K562 treated with DMSO at 1 percent for 24 hours (cell line): Measurements from ENCODE around the gene DAGLB. TPM values are rescaled to one million over a fixed set of nuclear protein-coding genes. Genes with fewer than 3 reads are reported as not detected.

ENCODE experiments used
- total RNA-seq: library from RNA; unstranded; fragments of 300-600 nt; gene quantifications from 2 replicates; pipeline ENCODE4 v1.2.3, GENCODE V29; 2022; ENCODE audit warnings: low read depth; ENCODE audit not compliant: insufficient read depth

The DAGLB gene, protein sequence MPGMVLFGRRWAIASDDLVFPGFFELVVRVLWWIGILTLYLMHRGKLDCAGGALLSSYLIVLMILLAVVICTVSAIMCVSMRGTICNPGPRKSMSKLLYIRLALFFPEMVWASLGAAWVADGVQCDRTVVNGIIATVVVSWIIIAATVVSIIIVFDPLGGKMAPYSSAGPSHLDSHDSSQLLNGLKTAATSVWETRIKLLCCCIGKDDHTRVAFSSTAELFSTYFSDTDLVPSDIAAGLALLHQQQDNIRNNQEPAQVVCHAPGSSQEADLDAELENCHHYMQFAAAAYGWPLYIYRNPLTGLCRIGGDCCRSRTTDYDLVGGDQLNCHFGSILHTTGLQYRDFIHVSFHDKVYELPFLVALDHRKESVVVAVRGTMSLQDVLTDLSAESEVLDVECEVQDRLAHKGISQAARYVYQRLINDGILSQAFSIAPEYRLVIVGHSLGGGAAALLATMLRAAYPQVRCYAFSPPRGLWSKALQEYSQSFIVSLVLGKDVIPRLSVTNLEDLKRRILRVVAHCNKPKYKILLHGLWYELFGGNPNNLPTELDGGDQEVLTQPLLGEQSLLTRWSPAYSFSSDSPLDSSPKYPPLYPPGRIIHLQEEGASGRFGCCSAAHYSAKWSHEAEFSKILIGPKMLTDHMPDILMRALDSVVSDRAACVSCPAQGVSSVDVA
- 21.0 and 28.3 TPM in 2 replicates for total RNA-seq

DNA sequence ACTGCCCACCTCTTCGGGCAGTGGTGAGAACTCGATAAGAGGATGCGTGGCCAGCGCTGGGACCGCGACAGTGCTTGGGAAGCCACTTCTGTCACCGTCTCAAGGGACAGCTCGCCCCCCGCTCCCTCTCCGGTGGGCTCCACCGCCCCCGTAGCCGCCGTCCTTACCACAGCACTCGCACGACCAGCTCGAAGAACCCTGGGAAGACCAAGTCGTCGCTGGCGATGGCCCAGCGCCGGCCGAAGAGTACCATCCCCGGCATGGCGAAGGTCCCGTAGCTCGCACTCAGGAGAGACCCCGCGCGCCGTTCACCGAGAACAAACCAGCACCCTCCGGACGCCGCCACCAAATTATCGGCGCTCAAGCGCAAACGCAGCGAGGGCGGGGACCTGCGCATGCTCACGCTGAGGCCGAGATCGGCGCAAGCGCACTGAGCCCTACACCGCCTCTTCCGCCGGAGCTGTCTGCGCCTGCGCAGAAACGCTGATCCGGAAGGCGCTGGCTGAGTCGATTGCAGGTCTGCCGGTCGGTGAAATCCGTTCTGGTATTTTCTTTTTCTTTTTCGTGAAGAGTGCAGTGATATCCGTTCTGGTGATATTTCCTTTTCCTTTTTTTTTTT lies at the start of gene DAGLB:
Gene DAGLB (minus strand): TSS at position 374 of the 619 bp plus-strand sequence. CDS start 112 bp downstream, at position 262.

Other genes with a start within 250 kb of the DAGLB start
- 15.7 and 16.9 TPM in 2 replicates for gene CYTH3, start 175.3 kb downstream of the DAGLB start, total RNA-seq
- gene FAM220A, start 99.0 kb downstream of the DAGLB start, total RNA-seq, result 23.2 and 57.5 TPM in 2 replicates
- gene RAC1, start 73.4 kb downstream of the DAGLB start, total RNA-seq, result 158 and 163 TPM in 2 replicates
- gene KDELR2, start 36.2 kb upstream of the DAGLB start, total RNA-seq, result 56.3 and 58.8 TPM in 2 replicates
- not detected in 2 replicates for gene GRID2IP, start 103.5 kb upstream of the DAGLB start, total RNA-seq
- gene ZDHHC4, start 129.5 kb upstream of the DAGLB start, total RNA-seq, result 78.9 and 81.2 TPM in 2 replicates
- 57.7 and 59.1 TPM in 2 replicates for gene INTS15, start 142.1 kb upstream of the DAGLB start, total RNA-seq
- 0.10 and 0.20 TPM in 2 replicates for gene ZNF853, start 167.7 kb upstream of the DAGLB start, total RNA-seq
- gene ZNF316, start 189.4 kb upstream of the DAGLB start, total RNA-seq, result 34.0 and 35.5 TPM in 2 replicates